Liver (tissue), 3 donors: ENCODE data around the gene HOXD13.

Experiments
- FOXA1 ChIP-seq: IDR thresholded peaks from 2 replicates; pipeline ENCODE4 v1.6.1; 2016; ENCODE audit warnings: antibody characterized with exemption
- HNF4G ChIP-seq: IDR thresholded peaks from 2 replicates; pipeline ENCODE4 v1.6.1; 2016; ENCODE audit warnings: antibody characterized with exemption
- RXRA ChIP-seq, 2 donors: IDR thresholded peaks; 2 replicates each; pipeline ENCODE4 v1.6.1; 2017 to 2018; ENCODE audit warnings: antibody characterized with exemption in 2 of 2, mild to moderate bottlenecking in 1 of 2
- TAF1 ChIP-seq: conservative IDR thresholded peaks from 2 replicates; pipeline ENCODE4 v1.6.1; 2016; ENCODE audit warnings: antibody characterized with exemption, mild to moderate bottlenecking
- YY1 ChIP-seq: IDR thresholded peaks from 2 replicates; pipeline ENCODE4 v1.6.1; 2016; ENCODE audit warnings: antibody characterized with exemption, mild to moderate bottlenecking
- TF ChIP-seq, protein P1 (sequence below): fragments of 150-350 bp; IDR thresholded peaks from 2 replicates; pipeline ENCODE4 v1.5.1; 2017; ENCODE audit warnings: improper control_type of control experiment, low read depth, low read length; ENCODE audit not compliant: missing input control
- TF ChIP-seq, protein P2 (sequence below): IDR thresholded peaks from 2 replicates; pipeline ENCODE4 v1.6.1; 2016; ENCODE audit warnings: antibody characterized with exemption
- donor health status: healthy.
- donor health status: healthy.

DNA sequence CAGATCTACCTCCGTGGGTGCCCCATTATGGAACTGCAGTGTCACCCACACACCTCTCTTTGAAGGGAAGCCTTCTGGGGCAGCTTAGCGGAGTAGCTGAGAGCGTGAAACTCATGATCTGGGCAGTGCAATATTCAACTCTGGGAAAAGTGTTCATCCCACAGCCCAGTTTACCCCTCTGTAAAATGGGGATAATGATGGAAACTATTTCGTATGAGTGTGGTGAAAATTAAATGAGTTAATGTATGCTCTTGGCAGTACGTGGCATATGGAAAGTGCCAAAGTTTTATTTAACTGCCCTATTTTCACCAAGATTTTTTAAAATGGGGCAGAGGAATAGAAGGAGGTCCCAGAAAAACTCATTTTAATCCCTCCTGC lies 20.2 kb upstream of the HOXD13 start:
- TF ChIP-seq RXRA (IDR thresholded peaks at IDR 0.05) (no peak), HNF4G (no peak), TAF1 (no peak), FOXA1 (no peak), YY1 (no peak)
- TF ChIP-seq, protein P1, sequence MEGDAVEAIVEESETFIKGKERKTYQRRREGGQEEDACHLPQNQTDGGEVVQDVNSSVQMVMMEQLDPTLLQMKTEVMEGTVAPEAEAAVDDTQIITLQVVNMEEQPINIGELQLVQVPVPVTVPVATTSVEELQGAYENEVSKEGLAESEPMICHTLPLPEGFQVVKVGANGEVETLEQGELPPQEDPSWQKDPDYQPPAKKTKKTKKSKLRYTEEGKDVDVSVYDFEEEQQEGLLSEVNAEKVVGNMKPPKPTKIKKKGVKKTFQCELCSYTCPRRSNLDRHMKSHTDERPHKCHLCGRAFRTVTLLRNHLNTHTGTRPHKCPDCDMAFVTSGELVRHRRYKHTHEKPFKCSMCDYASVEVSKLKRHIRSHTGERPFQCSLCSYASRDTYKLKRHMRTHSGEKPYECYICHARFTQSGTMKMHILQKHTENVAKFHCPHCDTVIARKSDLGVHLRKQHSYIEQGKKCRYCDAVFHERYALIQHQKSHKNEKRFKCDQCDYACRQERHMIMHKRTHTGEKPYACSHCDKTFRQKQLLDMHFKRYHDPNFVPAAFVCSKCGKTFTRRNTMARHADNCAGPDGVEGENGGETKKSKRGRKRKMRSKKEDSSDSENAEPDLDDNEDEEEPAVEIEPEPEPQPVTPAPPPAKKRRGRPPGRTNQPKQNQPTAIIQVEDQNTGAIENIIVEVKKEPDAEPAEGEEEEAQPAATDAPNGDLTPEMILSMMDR = no peak
- TF ChIP-seq, protein P2, sequence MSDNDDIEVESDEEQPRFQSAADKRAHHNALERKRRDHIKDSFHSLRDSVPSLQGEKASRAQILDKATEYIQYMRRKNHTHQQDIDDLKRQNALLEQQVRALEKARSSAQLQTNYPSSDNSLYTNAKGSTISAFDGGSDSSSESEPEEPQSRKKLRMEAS = no peak
